RWPE1 (cell line): Measurements from ENCODE around the gene PSMD13.

Experiments used
- CTCF ChIA-PET: fragments of 350-600 bp; sonication (Branson Sonifier 250); formaldehyde crosslinking; extraction: SDS; loops from one replicate; lab custom pipeline; 2021; lab: Yijun Ruan, JAX
- POLR2A ChIA-PET: fragments of 400-600 bp; formaldehyde crosslinking; extraction: SDS; loops from one replicate; lab custom pipeline; 2020; ENCODE audit warnings: antibody characterized with exemption; ENCODE audit not compliant: low non-redundant PET; lab: Yijun Ruan, JAX
- DNase-seq: peaks from one replicate; pipeline ENCODE4 v3.0.0; 2012; ENCODE audit warnings: low spot score
- H3K27ac ChIP-seq: fragments of 450-650 bp; 2 replicates; pipeline ENCODE4 v1.5.1; 2017
- TF ChIP-seq, protein P1 (sequence below): fragments of 450-650 bp; conservative IDR thresholded peaks from 2 replicates; pipeline ENCODE4 v1.5.1; 2017; ENCODE audit warnings: low read depth, mild to moderate bottlenecking

PSMD13 gene

GRCh38 chr11:279966-280705 lies 43.4 kb downstream of the PSMD13 start:
- ChIA-PET POLR2A (interaction anchor here (0.7 kb wide), 1 partner anchor 82 kb away, joined by 8 read pairs; no protein-coding TSS in a partner anchor), CTCF (interaction anchor here (0.5 to 0.8 kb wide), 2 partner anchors 13 to 15 kb away, joined by 3 to 5 read pairs; no protein-coding TSS in a partner anchor)
- DNase-seq: no peak

GRCh38 chr11:280706-281485 lies 44.1 kb downstream of the PSMD13 start:
- no peak overlapping the region for H3K27ac ChIP-seq
- ChIA-PET POLR2A (interaction anchor here (0.7 kb wide), 1 partner anchor 82 kb away, joined by 8 read pairs; no protein-coding TSS in a partner anchor), CTCF (interaction anchor here (0.8 kb wide), 1 partner anchor 13 kb away, joined by 3 read pairs; no protein-coding TSS in a partner anchor)
- TF ChIP-seq, protein P1, sequence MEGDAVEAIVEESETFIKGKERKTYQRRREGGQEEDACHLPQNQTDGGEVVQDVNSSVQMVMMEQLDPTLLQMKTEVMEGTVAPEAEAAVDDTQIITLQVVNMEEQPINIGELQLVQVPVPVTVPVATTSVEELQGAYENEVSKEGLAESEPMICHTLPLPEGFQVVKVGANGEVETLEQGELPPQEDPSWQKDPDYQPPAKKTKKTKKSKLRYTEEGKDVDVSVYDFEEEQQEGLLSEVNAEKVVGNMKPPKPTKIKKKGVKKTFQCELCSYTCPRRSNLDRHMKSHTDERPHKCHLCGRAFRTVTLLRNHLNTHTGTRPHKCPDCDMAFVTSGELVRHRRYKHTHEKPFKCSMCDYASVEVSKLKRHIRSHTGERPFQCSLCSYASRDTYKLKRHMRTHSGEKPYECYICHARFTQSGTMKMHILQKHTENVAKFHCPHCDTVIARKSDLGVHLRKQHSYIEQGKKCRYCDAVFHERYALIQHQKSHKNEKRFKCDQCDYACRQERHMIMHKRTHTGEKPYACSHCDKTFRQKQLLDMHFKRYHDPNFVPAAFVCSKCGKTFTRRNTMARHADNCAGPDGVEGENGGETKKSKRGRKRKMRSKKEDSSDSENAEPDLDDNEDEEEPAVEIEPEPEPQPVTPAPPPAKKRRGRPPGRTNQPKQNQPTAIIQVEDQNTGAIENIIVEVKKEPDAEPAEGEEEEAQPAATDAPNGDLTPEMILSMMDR: no peak
- no peak for DNase-seq

More at GRCh38 chr11:279966-280705, 43.4 kb downstream of the PSMD13 start:
- H3K27ac ChIP-seq: no peak overlapping the region
- TF ChIP-seq, protein P1: no peak

DNA sequence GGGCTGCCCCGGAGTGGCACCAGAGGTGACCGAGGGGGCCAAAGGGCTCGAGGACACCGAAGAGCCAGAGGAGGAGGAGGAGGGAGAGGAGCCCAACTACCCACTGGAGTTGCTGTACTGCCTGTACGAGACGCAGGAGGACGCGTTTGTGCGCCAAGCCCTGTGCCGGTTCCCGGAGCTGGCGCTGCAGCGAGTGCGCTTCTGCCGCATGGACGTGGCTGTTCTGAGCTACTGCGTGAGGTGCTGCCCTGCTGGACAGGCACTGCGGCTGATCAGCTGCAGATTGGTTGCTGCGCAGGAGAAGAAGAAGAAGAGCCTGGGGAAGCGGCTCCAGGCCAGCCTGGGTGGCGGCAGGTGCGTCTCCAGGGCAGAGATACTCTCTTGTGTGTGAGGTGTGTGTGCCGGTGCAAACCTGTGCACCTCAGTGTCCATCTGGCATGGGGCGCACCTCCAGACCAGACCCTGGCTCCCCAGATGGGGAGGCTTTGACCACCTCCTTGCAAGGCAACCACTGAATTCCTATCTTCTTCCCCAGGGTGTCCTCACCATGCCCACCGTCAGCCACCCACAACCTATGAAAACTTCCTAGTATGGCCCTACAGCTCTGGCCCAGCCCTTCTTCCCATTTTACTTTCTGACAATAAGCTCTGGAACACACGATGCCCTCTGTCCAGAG lies 44.8 kb downstream of the PSMD13 start:
- H3K27ac ChIP-seq: no peak overlapping the region
- CTCF ChIA-PET: interaction anchor here (0.6 to 1.2 kb wide), 2 partner anchors 19 to 58 kb away, joined by 3 to 4 read pairs; no protein-coding TSS in a partner anchor
- TF ChIP-seq, protein P1: no peak
- POLR2A ChIA-PET: no interaction called here
- no peak for DNase-seq

DNA sequence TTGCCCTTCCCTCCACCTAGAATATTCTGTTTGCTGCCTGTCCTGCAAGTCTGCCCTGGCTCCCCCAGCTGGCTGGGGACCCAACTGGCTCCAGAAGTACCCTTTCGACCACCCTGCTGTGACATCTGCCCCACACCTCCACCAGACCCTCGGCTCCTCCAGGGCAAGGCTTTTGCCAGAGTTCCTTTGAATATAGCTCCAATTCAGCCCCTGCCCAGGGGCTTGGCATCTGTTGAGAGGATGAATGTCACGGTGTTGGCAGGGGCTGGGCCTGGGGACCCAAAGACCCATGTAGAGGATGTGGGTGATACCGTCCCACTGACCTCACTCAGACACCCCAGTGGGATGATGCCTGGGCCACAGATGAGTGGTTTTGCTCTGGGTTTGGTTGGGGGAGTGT lies 45.4 kb downstream of the PSMD13 start:
- CTCF ChIA-PET: interaction anchor here (0.6 to 1.2 kb wide), 2 partner anchors 19 to 58 kb away, joined by 3 to 4 read pairs; no protein-coding TSS in a partner anchor
- TF ChIP-seq, protein P1: no peak
- DNase-seq: no peak
- POLR2A ChIA-PET: no interaction called here
- no peak overlapping the region for H3K27ac ChIP-seq

DNA sequence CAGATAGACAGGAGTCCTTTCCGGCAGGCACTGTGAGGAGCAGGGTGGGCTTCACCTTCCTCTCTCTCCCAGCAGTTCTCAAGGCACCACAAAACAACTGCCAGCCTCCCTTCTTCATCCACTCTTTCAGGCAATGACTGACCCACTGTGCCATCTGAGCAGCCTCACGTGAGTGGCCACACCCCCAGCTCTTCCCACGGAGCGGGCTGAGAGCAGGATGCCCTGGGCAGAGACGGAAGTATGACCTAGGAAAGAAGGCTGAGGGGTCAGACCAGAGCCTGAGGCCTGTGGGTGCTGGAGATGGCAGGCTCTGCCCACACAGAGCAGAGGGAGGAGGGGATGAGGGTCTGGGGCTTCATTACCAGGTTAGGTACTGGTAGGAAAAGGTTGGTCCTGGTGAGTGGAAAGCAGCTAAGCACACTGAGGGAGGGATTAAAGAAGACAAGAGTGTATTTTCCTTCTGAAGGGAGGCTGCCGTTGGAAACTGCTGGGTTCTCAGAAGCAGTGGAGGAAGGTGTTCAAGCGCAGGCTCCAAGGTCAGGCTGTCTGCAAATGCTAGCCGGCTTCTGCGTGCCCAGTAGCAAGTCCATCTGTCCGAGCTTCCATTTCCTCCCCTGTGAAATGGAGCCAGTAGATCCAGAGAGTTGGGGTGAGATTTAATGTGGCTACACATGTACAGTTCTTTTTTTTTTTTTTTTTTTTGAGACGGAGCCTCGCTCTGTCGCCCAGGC lies 46.0 kb downstream of the PSMD13 start:
- H3K27ac ChIP-seq: no peak overlapping the region
- no peak for DNase-seq
- TF ChIP-seq, protein P1: no peak
- POLR2A ChIA-PET: interaction anchor here (0.7 kb wide), 1 partner anchor 75 kb away, joined by 4 read pairs; the partner anchor contains the start of genes BET1L and RIC8A
- CTCF ChIA-PET: interaction anchor here (0.6 to 1.2 kb wide), 3 partner anchors 18 to 57 kb away, joined by 3 to 4 read pairs (median 3); no protein-coding TSS in a partner anchor
